ENCODE results near the gene DDX24.

The DDX24 gene

DNA sequence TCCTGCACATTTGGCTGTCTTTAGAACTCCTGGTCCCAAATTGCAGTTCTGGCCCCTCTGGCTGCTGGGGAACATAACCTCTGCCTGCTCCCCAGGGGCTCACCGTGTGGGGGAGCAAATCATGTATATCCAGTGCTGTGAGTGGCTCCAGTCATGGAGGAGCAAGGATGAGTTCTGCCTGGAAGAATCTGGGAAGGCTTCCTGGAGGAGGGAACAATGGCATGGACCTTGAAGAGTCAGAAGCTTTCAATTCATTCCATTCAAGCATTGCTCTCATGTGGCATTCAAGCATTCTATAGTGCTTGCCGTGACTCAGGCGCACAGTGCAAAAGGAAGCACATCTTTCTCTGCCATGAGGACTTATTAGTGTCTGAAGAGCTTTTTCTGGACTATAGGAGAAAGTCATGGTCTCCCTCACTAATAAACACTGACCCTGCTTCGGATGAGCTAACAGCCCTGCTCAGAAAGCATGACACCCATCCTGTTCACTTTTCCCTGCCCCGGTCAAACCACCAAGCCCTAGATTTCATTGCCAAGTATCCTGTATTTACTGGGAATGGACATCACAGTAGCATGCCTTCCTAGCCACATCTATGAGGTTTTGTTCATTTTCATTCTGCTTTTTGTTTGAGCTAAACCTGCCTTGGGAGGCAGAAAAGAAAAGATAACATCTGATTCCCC, 33.0 kb upstream of the DDX24 start:
- DNase-seq, result no peak

DNA sequence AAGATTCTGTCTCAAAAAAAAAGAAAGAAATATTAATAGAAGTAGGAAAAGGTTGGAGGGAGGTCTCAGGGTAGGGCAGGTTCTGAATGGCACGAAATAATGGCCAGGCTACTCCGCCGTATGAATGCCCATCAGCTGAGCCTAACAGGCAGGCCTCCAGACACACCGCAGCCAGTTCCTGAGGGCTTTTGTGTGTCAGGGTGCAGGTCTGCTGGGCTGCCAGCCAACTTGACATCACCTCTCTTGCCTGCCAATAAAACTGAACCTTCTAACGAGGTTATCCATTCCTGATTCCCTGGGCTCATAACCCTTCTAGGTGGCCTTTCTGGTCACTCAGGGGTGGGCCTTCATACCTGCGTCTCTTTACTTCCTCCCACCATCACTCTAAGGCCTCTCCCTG, 32.5 kb upstream of the DDX24 start:
- DNase-seq, result no peak

DNA sequence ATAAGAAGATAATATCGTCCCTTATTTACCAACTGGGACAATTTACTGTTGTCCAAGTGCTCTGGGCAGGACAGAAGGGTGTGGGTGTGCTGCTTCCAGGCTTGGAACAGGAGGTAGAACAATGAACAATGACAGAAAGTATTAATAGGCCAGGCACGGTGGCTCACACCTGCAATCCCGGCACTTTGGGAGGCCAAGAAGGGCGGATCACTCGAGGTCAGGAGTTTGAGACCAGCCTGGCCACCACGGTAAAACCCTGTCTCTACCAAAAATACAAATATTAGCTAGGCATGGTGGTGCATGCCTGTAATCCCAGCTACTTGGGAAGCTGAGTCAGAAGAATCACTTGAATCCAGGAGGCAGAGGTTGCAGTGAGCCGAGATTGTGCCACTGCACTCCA, 32.1 kb upstream of the DDX24 start:
- DNase-seq, result no peak

DNA sequence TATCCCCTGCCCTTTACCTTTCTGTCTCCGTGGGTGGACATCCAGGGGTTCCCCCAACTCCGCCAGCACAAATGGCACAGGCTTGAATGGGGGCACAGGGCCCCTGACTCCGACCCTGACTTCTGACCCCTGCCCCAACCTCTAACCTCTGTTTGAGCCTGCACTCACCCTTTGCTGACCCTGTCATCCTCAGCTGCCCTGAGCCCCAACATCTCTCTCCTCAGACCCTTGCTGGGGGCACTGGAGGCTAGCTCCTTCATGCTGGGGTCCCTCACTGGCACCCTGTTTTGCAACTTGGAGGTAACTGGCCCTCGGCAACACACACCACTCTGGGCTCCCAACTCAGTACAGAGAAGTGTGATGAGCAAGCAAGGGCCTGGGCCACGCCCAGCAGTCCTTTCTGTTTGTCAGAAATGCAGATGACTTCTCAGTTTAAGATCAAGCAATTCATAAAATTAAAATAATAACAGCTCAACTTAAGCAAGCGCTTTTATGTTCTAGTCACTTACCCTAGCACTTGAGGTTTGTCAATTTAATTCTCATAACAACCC, 31.6 kb upstream of the DDX24 start:
- no peak for DNase-seq

DNA sequence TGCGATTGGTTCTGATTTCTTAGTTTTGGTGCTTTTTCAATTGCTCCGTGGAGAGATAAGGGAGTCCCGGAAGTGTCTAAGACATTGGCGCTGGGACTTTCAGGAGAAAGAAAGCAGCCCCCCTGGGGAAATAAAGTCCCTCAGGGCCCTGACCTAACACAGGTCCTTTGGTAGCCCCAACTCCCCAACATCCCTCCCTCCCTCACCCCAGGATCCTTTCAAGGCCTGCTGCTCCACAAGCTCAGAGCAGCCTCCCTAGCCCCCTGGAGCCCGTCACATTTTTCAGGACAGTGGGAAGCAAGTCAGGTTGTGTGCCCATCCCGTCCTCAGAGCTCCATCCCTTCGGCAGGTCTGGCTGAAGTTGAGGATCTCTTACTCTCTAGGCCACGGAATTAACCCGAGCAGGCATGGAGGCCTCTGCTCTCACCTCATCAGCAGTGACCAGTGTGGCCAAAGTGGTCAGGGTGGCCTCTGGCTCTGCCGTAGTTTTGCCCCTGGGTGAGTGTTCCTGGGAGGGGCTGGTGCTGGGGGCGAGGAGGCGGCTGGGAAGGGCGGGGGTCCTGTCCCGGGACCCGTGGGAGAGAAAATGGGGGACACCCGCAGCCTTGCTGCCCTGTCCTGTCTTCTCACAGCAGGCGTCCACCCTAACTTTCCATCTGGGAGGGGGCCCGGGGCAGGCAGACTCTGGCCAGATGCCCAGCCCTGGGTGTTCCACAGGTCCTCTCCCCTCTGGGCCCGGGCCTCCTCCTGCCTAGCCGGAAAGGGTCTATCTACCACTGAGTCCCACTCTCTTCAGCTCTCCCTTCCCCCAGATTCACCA, 30.5 kb upstream of the DDX24 start:
- no peak for DNase-seq

DNA sequence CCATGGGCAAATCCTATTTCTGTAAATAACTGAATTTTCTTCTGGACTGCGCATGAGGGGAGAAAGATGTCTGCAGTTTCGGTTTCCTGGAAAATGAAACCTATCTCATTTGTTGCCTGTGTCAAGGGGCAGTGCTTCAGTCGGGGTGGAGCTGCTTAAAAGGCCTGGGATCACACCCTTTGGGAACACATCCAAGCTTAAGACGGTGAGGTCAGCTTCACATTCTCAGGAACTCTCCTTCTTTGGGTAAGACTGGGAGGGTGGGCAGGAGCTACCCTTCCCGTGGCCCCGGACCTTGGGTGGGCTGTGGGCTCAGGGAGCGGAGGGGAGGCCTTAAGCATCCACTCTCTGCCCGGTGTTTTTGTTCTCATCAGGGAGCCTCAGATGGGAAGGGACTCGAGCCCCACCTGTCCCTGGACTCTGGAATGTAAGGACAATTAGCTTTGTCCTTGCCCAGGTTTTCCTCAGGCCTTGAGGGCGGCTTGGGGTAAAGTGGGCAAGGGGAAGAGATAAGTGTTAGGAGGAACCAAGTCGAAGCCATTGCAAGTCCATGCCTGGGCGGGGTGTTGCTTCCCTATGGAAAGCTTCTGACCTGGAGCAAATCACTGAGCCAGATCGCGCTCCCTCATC, 29.7 kb upstream of the DDX24 start, which contains the start of gene IFI27:
Gene IFI27 (plus strand): TSS at position 185 of the 630 bp plus-strand sequence.
- no peak for DNase-seq

DNA sequence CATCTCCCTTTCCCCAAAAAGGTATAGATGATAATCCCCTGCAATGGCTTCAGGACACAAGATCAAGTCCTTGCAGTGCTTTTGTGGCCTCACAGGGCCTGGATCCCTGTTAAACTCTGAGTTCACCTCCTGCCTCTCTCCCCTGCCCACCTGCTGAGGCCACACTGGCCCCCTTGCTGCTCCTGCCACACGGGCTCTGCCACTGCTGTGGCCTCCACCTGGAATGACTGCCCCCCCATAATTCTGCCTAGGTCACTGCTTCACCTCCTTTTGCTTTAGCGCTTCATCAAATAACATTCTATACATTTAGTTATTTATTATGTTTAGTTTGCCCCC, 28.9 kb upstream of the DDX24 start:
- DNase-seq, result no peak

DNA sequence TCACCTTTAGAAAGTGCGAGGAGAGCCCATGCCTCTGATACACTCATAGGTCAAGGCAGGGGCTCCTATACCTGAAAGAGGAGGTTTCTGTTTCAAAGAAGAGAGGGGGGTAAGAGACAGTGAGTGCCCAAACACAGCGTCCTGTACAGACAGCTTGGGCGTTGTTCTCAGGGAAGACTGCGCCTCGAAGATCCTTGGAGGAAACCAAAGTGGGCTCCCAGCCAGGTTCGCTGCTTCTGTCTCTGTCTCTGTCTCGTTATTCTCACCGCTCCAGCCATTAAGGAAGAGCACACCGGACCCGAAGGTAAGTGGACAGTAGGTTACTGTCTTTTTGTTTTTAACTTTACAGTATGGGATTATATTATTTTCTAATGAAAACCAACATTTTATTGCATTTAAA, 23.7 kb upstream of the DDX24 start:
- no peak for DNase-seq

DNA sequence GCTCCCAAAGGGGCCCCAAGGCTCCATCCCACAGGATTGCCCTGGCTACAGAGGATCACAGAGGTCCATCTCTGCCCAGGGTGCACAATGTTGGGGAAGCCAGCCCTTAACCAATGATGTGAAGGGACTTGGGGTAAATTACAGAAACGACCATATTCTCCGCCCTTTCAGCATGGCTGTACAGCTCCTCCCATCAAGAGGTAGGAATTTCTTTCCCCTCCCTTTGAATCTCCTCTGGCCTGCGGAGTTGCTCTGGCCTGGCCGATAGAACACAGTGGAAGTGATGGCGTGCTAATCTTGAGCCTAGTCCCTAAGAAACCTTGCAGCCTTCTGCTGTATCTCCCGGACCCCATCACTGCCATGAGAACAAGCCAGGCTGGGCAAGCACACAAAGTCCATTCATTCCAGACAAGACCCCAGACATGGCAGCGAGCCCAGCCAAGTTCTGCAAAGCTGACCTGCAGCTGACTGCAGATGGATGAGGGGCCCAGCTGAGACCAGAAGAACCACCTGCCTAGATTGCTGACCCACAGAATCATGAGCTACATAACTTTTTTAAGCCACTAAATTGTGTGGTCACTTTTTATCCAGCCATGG, 22.6 kb upstream of the DDX24 start:
- DNase-seq, result no peak

DNA sequence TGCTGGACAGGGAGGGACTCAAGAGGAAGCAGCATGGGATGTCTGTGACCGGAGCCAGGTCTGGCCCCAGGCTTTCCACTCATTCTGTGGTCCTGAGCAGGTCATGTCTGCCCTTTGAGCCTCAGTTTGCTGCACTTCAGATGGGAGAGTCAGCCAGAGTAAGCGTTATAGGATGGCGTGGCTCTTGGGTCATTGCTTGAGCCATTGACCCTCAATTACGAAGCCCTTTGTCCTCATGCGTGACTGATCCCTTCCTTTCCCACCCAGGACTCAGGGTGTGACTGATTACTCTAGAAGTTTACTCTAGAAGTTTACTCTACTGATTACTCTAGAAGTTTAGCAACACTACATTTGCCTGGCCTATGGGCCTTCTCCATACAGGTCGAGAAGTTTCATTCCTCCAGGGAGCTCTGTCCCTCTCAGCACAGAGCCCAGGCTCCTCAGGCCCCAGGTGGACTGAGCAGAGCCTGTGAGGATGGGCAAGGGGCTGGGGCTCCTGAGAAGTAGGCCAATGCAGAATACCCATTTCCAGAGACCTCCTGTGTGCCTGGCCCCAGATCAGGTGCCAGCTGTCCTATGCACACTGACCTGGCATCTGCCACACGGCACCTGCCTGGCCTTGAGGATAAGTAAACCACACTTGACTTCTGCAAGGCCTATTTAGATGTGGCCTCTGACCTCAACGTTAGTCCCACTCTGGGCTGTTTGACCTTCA, 21.9 kb upstream of the DDX24 start:
- DNase-seq, result no peak

DNA sequence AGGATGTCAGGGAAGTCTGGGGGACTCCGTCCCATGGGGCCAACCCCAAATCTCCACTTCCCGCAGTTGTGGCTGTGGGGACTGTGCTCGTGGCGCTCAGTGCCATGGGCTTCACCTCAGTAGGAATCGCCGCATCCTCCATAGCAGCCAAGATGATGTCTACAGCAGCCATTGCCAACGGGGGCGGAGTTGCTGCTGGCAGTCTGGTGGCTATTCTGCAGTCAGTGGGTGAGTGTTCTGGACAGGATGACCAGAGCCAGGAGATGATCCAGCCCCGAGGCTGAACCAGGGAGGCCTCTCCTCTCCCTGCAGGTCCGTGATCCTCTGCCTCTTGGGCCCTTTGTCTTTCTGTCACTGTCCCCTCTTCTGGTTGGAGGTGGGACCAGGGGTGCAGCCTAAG, 20.7 kb upstream of the DDX24 start:
- DNase-seq, result no peak

DNA sequence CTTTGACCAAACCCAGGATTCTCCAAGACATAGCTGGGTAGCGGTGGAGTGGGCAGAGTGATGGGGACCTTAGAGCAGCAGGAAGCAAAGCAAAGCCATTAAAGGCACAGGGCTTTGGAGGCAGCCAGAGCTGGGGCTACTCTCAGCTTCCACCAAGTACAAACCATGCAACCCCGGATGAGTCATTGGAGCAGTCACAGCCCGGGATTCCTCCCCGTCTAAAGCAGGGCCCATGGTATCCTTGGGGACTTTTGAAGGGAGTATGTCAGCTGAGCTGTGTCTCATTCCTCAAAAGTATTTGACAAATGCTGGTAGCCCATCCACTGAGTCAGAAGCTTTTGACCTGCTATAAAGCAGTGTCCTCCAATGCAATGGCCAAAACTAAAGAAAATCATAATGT, 19.8 kb upstream of the DDX24 start:
- DNase-seq, result no peak

DNA sequence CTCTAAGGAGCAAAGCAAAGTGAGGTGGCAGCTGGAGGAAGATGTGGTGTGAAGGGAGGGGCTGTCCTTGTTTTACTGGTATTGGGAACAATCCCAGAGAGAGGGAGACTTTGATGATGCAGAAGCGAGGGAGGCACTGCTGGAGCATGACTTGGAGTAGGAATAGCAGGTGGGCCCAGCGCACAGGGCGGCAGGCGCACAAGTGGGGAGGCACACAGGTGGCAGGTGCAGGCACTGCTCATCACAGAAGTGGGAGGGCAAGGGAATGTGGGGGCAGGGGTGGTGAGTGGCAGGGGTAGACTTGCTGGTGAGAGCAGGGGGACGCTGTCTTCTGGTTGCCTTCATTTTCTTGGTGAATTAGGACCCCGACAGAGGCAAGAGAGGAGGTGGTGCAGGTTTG, 18.0 kb upstream of the DDX24 start:
- no peak for DNase-seq

DNA sequence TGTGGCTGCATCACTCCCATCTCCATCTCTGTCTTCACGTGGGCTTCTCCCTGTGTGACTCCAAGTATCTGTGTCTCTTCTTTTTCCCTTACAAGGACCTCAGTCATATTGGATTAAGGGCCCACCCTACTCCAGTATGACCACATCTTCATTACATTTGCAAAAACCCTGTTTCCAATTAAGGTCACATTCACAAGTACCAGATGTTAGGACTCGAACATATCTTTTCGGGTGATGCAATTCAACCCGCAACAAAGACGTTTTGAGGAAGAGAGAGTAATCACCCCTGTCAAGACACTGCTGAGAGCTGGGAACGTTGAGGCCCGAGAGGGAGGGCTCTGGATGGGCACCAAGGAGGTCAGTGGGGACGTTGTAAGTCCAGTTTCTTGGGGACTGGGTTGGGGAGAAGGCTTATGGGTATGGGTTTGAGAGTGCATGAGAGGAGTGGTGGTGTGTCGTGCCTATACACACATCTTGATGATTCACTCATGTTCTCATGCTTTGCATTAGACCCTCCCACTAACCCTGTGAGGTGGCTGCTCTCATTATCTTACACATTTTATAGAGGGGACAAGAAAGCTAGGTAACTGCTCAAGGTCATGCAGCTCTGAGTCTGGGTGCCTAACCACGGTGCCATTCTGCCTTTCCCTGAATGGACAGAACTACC, 17.5 kb upstream of the DDX24 start:
- no peak for DNase-seq

DNA sequence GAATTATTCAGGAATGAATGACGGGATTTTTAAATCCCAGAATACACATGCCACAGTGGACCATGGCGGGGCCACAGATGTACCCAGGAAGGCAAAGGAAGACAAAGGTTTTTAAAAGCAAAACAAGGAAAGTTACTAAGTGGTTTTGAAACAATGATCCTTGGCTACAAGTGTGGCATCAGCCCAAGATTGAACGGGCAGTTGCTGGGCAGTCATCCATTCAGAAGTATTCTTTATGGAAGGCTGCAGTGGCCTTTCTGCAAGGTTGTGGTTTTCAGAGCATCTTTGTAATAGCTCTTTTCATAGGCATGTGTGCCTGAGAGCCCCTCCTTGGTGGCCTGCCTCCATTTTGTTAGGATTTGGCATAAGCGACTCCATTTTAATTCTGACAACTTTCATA, 16.1 kb upstream of the DDX24 start:
- DNase-seq, result no peak

DNA sequence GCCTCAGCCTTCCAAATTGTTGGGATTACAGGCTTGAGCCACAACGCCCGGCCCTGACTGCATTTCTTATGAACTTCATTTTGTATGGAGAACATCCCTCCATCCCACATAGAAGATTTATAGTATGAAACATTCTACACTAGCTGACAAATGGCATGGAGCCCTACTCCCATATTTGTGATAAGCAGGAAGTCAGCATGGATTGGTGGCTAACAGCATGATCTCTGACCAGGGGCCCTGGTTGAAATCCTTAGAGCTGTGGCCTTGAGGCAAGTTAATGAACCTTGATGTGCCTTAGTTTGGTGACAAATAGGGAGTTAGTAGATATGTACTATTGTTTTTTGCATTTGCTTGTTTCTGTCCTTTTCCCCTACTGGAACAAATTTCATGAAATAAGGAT, 12.4 kb upstream of the DDX24 start:
- DNase-seq, result no peak

DNA sequence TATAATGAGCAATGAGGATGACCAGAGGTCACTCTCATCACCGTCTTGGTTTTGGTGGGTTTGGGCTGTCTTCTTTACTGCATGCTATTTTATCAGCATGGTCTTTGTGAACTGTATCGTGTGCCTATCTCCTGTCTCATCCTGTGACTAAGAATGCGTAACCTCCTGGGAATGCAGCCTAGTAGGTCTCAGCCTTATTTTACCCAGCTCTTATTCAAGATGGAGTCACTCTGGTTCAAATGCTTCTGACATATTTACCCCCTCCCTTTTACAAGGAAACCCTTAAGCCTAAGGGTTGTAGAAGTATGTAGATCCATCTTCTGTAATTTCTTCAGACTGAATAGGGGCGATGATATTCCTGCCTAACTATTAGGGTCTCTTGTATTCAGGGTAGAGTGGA, 8.5 kb upstream of the DDX24 start:
- DNase-seq, result no peak

DNA sequence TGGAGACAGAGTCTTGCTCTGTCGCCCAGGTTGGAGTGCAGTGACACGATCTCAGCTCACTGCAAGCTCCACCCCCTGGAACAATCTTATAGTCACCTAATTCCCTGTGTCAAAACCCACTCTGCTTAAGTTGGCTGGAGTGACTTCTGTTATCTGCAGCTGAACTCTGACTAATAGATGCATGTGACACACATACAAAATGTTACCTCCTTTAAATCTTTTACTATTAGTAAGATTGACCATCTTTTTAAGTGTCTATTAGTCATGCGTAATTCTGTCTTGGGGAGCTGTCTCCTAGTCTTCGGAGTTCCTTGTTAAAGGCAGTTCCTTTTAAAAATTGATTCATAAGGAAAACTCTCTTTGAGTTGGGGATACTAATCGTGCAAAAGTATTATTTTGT, 7.5 kb upstream of the DDX24 start:
- DNase-seq, result no peak

DNA sequence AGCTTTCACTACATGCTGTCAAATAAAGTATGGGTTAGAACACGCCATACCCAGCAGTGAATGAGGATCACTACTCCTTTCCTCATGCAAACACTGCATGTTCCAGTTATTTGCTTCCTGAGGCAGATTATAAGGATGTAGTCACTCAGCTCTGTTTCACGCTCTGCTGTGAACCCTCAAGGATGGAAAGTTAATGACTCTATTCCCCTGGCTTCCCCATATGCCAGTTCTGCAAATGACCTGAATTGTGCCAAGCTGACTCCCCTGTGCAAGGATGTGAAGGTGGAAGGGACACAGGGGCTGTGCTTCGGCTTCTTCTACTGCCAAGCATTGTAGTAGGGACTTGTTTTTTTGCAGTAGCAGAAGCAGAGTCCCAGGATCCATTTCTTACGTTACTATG, 6.9 kb upstream of the DDX24 start:
- no peak for DNase-seq

DNA sequence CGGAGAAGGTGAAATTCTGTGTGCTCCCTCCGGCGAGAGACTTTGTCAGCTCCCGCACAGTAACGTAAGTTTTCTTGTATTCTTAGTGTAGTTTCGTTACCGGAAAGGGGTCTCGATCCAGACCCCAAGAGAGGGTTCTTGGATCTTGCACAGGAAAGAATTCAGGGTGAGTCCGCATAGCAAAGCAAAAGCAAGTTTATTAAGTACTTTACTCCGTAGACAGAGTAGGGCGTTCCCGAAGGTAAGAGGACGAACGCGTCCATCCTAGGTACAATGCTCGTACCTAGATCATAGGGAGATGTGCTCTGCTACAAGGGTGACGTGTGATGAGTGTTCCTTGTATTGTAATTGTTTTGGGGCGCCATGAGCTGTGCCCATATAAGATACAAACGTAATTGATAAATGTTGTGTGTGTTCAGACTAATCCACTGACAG, 401 bp upstream of the DDX24 start:
- DNase-seq, result no peak

DNA sequence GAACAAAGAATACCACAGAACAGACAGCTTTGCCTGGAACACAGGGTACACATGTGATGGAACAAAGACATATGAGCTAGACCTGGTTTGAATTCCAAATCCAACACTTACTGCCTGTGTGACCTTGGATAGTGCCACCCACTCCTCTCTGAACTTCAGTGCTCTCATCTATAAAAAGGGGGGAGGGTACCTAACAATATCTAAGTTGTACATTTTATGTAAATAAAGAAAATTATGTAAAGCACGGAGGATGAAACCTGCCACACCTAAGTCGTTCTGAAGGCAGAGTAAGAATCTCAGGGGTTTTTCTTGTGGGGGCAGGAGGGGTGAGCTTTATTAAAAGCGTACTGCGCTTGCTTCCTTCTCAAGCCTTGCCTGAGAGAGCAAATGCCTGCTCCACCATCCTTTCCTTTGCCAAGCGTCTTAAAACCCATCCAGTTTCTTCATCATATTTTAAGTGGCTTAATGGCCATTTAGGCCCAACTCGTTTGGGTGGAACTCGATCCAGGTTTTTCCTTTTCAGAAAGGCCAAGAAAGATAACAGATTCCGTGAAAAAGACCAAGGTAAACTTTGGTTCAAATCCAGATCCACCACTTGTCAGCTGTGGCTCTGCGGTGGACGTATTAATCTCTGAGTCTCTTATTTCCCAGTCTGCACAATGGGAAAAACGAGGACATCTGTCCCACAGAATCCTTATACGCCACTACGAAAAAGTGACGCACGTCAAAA, 946 bp downstream of the DDX24 start:
- DNase-seq, result no peak

DNA sequence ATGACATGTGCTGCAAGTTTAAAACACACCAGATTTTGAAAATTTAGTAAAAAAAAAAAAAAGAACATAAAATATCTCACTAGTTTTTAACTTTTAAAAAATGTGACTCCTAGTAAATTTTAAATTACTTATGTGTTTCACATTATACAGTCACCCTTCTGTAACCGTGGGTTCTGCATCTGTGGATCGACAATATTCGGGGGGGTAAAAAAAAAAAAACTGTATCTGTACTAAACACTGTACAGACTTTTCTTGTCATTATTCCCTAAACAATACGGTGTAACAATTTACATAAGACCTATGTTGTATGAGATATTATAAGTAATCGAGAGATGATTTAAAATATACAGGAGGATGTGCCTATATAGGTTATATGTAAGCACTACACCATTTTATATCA, 3.2 kb downstream of the DDX24 start:
- no peak for DNase-seq
